PC-9 (cell line): ENCODE data around the gene PDZK1IP1. TPM values are rescaled to one million over a fixed set of nuclear protein-coding genes. Genes with fewer than 3 reads are reported as not detected.

Source experiments
- BruUV-seq: library from RNA; stranded (reverse); fragments of 400-500 nt; replicated peaks from 2 replicates; lab custom pipeline; 2021; lab: Mats Ljungman, UMichigan
- CTCF ChIA-PET: fragments of 300-600 bp; sonication (Branson Sonifier 250); formaldehyde crosslinking; loops from one replicate; lab custom pipeline; 2022; ENCODE audit warnings: antibody characterized with exemption; lab: Charles Lee
- POLR2A ChIA-PET: fragments of 300-600 bp; sonication (Branson Sonifier 250); formaldehyde crosslinking; loops from one replicate; lab custom pipeline; 2022; ENCODE audit warnings: antibody characterized with exemption; ENCODE audit not compliant: unreplicated experiment; lab: Charles Lee
- DNase-seq, 2 experiments: peaks; one replicate each; pipeline versions ENCODE4 v3.0.0 to v3.0.0-alpha.2; 2015 to 2022; ENCODE audit warnings: mixed read lengths in 1 of 2
- H2AFZ ChIP-seq: fragments of 200-600 bp; sonication (generic); 2 replicates; pipeline ENCODE4 v1.8.1; 2017; ENCODE audit warnings: antibody characterized with exemption
- H3F3A ChIP-seq: fragments of 200-600 bp; sonication (generic); 2 replicates; pipeline ENCODE4 v1.8.1; 2017; ENCODE audit warnings: antibody characterized with exemption, mild to moderate bottlenecking, low read depth; ENCODE audit not compliant: insufficient read depth
- H3K27ac ChIP-seq: fragments of 200-600 bp; sonication (generic); 2 replicates; pipeline ENCODE4 v1.6.1; 2016; ENCODE audit warnings: mixed run types
- H3K27me3 ChIP-seq: fragments of 200-600 bp; sonication (generic); 2 replicates; pipeline ENCODE4 v1.6.1; 2016; ENCODE audit warnings: low read depth, mixed run types; ENCODE audit not compliant: insufficient read depth
- H3K36me3 ChIP-seq: fragments of 200-600 bp; sonication (generic); 2 replicates; pipeline ENCODE4 v1.6.1; 2016; ENCODE audit warnings: low read depth, mixed run types
- H3K4me1 ChIP-seq: fragments of 200-600 bp; sonication (generic); replicated peaks from 2 replicates; pipeline ENCODE4 v1.6.1; 2016; ENCODE audit warnings: mixed run types; ENCODE audit not compliant: insufficient read depth
- H3K4me2 ChIP-seq: fragments of 200-600 bp; sonication (generic); 2 replicates; pipeline ENCODE4 v1.6.1; 2017; ENCODE audit warnings: mixed run types
- H3K4me3 ChIP-seq: fragments of 200-600 bp; sonication (generic); 2 replicates; pipeline ENCODE4 v1.6.1; 2016; ENCODE audit warnings: mixed run types
- H3K79me2 ChIP-seq: fragments of 200-600 bp; sonication (generic); 2 replicates; pipeline ENCODE4 v1.6.1; 2017; ENCODE audit warnings: low read depth, mixed run types
- H3K9me2 ChIP-seq: fragments of 200-600 bp; sonication (generic); 2 replicates; pipeline ENCODE4 v1.8.1; 2017; ENCODE audit warnings: mild to moderate bottlenecking; ENCODE audit not compliant: insufficient read depth
- H3K9me3 ChIP-seq: fragments of 200-600 bp; sonication (generic); 2 replicates; pipeline ENCODE4 v1.8.1; 2016; ENCODE audit warnings: low read depth; ENCODE audit not compliant: insufficient read depth
- H4K20me1 ChIP-seq: fragments of 200-600 bp; sonication (generic); 2 replicates; pipeline ENCODE4 v1.8.1; 2017; ENCODE audit not compliant: insufficient read depth
- EZH2 ChIP-seq: fragments of 200-600 bp; sonication (generic); IDR thresholded peaks from 2 replicates; pipeline ENCODE4 v1.8.0; 2017; ENCODE audit warnings: antibody characterized with exemption, low read depth
- intact Hi-C: fragments of 100-400 bp; cut with micrococcal nuclease; formaldehyde crosslinking; loops from one replicate; pipeline ENCODE4 v1.10.0; 2022; ENCODE audit not compliant: unreplicated experiment
- total RNA-seq: library from RNA; stranded (reverse); gene quantifications from 2 replicates; pipeline ENCODE4 v1.2.3, GENCODE V29; 2021
- TF ChIP-seq, protein P1 (sequence below): fragments of 200-600 bp; sonication (generic); conservative IDR thresholded peaks from 2 replicates; pipeline ENCODE4 v1.6.1; 2017; ENCODE audit warnings: mixed run types, antibody characterized with exemption, mild to moderate bottlenecking, moderate library complexity

The PDZK1IP1 gene
- total RNA-seq, 1 experiment from 2014 or later, result 6.2 TPM

DNA sequence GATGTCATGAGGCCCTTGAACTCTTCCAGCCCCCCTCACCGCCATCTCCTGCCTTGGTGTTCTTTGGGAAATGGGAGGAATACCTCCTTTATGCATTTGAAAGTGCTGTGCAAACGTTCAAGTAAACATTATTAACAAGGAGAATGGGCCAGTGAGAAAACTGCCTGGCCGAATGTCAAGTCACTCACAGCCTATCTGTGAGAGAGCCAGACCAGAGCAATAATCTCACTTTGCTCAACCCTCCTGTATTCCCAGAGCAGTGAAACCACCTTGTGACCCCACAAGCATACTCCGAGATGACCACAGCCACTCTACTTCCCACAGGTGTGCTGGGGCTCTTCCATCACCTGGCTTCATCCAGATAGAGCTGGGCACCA lies 37.0 kb upstream of the PDZK1IP1 start:
- no peak overlapping the region for H3K27ac ChIP-seq
- no peaks in the 10 kb centered on the region for H3K4me1 ChIP-seq
- POLR2A ChIA-PET, result no interaction called here
- H3K9me3 ChIP-seq, result no peaks in the 10 kb centered on the region
- TF ChIP-seq, protein P1, sequence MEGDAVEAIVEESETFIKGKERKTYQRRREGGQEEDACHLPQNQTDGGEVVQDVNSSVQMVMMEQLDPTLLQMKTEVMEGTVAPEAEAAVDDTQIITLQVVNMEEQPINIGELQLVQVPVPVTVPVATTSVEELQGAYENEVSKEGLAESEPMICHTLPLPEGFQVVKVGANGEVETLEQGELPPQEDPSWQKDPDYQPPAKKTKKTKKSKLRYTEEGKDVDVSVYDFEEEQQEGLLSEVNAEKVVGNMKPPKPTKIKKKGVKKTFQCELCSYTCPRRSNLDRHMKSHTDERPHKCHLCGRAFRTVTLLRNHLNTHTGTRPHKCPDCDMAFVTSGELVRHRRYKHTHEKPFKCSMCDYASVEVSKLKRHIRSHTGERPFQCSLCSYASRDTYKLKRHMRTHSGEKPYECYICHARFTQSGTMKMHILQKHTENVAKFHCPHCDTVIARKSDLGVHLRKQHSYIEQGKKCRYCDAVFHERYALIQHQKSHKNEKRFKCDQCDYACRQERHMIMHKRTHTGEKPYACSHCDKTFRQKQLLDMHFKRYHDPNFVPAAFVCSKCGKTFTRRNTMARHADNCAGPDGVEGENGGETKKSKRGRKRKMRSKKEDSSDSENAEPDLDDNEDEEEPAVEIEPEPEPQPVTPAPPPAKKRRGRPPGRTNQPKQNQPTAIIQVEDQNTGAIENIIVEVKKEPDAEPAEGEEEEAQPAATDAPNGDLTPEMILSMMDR, result no peak
- no peak for TF ChIP-seq EZH2
- no peaks in the 10 kb centered on the region for H4K20me1 ChIP-seq
- no peak for DNase-seq
- intact Hi-C loops, result no loop called here
- H3F3A ChIP-seq, result no peaks in the 10 kb centered on the region
- H3K36me3 ChIP-seq, result no peaks in the 10 kb centered on the region
- H3K4me2 ChIP-seq, result no peak overlapping the region
- no peaks in the 10 kb centered on the region for H3K79me2 ChIP-seq
- H3K9me2 ChIP-seq, result no peaks in the 10 kb centered on the region
- BruUV-seq, result no TSS peak
- H3K4me3 ChIP-seq, result no peak overlapping the region
- H2AFZ ChIP-seq, result no peak overlapping the region
- CTCF ChIA-PET, result no interaction called here
- H3K27me3 ChIP-seq, result peaks cover 65% of the 10 kb centered on the region

DNA sequence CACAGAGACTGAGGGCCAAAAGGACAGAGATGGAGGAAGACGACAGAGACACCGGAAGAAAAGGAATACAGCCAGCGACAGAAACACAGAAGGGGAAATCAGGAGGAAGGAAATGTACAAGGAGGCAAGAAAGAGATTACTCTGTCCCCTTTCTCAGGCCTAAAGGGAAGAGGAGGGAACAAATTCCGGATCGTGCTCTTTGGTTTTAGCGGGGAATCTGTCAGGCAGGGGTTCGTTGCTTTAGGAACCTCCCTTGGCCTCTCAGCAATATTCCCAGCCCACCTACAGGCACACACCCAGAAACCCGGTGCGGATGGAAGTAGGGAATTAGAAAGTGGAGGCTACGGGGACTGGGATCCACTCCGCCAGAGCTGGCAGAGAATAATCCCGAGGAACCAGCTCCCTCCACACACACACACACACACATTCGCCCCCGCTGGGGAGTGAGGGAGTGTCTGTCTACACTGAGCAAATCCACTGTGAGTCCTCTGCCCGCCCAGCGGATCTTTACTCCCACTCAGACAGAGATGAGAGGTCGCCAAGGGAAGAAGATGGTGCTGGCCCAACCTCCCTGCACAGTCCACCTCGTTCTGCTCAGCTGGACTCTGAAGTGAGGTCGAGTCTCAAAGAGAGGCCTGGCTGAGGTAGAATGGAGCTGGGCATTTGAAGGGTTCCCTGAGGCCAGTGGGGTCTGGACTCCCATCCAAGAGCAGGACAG lies 36.4 kb upstream of the PDZK1IP1 start:
- Histone ChIP-seq H2AFZ (no peak overlapping the region), H3K9me2 (no peaks in the 10 kb centered on the region), H3K36me3 (no peaks in the 10 kb centered on the region), H3K27ac (no peak overlapping the region), H3K27me3 (peaks cover 60% of the 10 kb centered on the region), H3K4me3 (no peak overlapping the region), H3K79me2 (no peaks in the 10 kb centered on the region), H3K9me3 (no peaks in the 10 kb centered on the region), H3K4me2 (no peak overlapping the region), H4K20me1 (no peaks in the 10 kb centered on the region), H3K4me1 (no peaks in the 10 kb centered on the region), H3F3A (no peaks in the 10 kb centered on the region)
- BruUV-seq, result no TSS peak
- intact Hi-C loops, result no loop called here
- CTCF ChIA-PET, result no interaction called here
- POLR2A ChIA-PET, result no interaction called here
- no peak for DNase-seq
- no peak for TF ChIP-seq EZH2
- TF ChIP-seq, protein P1, result no peak

DNA sequence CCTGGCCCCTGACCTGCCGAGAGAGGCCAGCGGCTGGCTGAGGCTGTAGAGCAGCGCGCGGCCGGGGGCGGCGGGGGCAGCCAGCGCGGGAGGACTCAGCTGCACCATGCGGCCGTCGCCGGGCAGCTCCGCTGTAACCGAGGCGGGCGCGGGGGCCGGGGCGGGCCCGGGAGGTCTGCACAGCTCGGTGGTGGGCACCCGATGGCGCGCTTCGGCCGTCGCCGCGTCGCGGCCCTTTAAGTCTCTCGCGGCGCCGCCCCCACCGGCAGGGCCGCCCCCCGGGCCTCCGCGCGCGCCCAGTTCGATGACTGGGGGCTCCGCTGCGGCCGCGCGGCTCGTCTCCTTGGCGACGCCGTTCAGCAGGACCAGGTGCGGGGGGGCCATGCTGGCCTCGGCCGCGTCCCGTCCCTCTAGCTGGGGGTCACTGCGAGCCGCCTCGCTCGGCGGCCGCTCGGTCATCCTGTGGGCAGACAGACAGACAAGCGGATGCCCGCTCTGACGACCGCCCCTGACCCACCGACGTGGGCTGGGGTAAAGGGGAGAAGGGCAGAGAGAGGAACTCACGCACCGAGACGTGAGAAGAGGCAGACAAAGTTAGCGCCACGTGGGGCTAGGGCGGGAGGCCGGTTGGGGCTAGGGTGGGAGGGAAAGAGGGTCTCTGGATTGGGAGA lies 35.7 kb upstream of the PDZK1IP1 start:
- TF ChIP-seq, protein P1, result no peak
- no peak for TF ChIP-seq EZH2
- Histone ChIP-seq H2AFZ (no peak overlapping the region), H3K9me3 (no peaks in the 10 kb centered on the region), H3K36me3 (no peaks in the 10 kb centered on the region), H3K9me2 (no peaks in the 10 kb centered on the region), H4K20me1 (no peaks in the 10 kb centered on the region), H3K27me3 (peaks cover 60% of the 10 kb centered on the region), H3K4me2 (no peak overlapping the region), H3K4me3 (no peak overlapping the region), H3F3A (no peaks in the 10 kb centered on the region), H3K4me1 (no peaks in the 10 kb centered on the region), H3K79me2 (no peaks in the 10 kb centered on the region), H3K27ac (no peak overlapping the region)
- ChIA-PET CTCF (no interaction called here), POLR2A (no interaction called here)
- BruUV-seq, result no TSS peak
- DNase-seq, result no peak
- intact Hi-C loops, result no loop called here
